Activated naive CD8-positive, alpha-beta T cell treated with anti-CD3 and anti-CD28 coated beads for 36 hours (primary cell): ENCODE data around the gene LRRC9. TPM values are rescaled to one million over a fixed set of nuclear protein-coding genes. Genes with fewer than 3 reads are reported as not detected.
A peak's percentile ranks its signal among the peaks of the same experiment; 100 is the strongest.

Experiments
- DNase-seq: peaks from one replicate; pipeline ENCODE4 v3.0.0; 2021
- H3K27ac Mint-ChIP-seq: one replicate; pipeline ENCODE4 v1.8.0; 2022; ENCODE audit warnings: mild to moderate bottlenecking, moderate library complexity, mixed read lengths
- H3K27me3 Mint-ChIP-seq: one replicate; pipeline ENCODE4 v1.8.0; 2022; ENCODE audit warnings: mild to moderate bottlenecking, mixed read lengths
- H3K36me3 Mint-ChIP-seq: one replicate; pipeline ENCODE4 v1.8.0; 2021; ENCODE audit warnings: mild to moderate bottlenecking, mixed read lengths
- H3K4me1 Mint-ChIP-seq: one replicate; pipeline ENCODE4 v1.8.0; 2021; ENCODE audit warnings: mixed read lengths
- H3K4me3 Mint-ChIP-seq: one replicate; pipeline ENCODE4 v1.8.0; 2022; ENCODE audit warnings: mild to moderate bottlenecking, moderate library complexity, mixed read lengths
- H3K9me3 Mint-ChIP-seq: one replicate; pipeline ENCODE4 v1.8.0; 2022; ENCODE audit warnings: mixed read lengths
- total RNA-seq, 2 experiments: library from RNA; stranded (reverse); gene quantifications; one replicate each; pipeline ENCODE4 v1.2.3, GENCODE V29; 2021

Gene LRRC9
- under 1 TPM; 0.56 to 0.66 TPM for total RNA-seq

DNA sequence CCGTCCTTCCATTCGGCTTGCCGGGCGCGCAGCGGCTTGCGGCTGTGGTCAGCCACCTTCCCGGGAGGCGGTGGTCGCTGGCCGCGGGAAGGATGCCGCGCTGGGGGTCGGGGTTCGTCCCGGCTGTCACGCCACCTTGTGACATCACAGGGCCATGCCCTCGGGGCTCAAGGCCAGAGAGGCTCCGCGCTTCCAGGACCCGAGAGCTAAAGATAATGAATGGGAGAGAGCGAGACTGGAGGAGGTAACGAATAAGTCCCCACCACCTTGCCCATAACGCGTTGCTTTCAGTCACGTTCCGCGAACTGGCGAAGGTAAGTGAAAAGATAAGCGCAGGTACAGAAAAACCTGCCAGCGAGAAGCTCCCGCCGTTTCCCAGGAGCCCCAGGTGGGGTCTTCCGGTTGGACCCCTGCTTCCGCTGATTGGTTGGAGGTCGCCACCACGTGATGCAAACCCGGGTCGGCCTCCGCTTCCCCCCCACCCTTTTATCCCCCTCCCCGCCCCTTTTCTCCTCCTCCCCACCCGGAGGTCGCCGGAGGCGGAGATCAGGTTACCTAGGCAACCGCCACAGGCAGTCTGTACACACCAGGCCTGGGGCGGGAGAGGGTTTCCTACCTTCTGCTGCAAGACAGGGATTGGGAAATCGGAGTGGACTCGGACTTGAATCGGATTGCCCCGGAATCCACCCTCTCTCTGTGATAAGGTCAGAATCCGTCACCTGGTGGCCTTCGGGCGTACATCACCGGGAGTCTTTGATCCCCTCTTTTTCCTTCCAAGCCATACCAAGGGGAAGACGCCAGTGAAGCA lies at the start of gene LRRC9:
Gene LRRC9, plus strand, starts transcription at position 575 of the 808 bp plus-strand sequence.
- Mint-ChIP-seq H3K27ac (peak within 1 kb of the TSS; percentile 68), H3K4me3 (peak within 1 kb of the TSS; percentile 76), H3K4me1 (peaks cover 4% of the 10 kb centered on the region), H3K9me3 (no peaks in the 10 kb centered on the region), H3K36me3 (no peaks in the 10 kb centered on the region), H3K27me3 (peaks cover 3% of the 10 kb centered on the region)
- DNase-seq: peak; percentile 28

DNA sequence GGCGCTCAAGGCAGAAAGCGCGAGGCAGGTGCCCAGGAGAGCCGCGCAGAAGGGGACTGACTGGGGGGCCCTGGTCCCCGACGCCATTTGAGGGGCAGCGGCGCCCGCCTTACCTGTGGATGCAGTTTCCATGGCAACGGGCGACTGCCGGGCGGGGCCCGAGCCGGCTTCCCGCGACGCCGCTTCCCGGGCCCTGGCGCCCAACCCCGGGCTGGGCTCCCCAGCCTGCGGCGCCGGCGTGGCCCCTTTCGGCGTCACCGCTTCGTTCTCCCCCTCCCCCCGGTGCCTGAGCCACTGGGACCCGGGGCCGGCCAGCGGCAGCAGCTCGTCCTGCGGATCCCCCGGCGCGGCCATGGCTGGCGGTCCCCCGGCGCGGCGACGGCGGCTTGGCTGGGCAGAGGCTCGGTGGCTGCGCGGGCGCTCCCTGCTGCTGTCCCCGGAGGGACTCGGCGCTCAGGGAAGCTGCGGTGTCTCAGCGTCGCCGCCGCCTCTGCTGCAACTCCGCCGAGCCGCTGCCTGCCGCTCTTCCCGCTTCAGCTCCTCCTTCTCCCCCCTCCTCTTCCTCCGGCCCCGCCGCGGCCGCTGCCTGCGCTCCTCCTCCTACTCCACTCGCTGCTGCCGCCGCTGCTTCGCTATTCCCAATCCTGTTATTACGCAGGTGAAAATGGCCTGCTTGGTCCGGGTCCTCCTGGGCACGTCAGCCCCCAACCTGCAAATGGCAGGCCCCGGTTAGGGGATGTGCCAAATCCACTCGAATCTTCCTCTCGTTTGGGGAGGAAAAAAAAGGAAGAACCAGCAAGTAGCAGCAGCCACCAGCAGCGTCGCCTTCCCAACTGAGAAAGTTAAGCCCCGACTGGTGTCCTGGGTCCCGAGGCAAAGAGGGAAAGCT lies 49.4 kb upstream of the LRRC9 start, which contains the start of gene RTN1:
Gene RTN1, minus strand, starts transcription at position 500 of the 889 bp plus-strand sequence. Its CDS starts 146 bp downstream, at position 354.
- Mint-ChIP-seq H3K27me3 (peaks cover 60% of the 10 kb centered on the region), H3K9me3 (no peaks in the 10 kb centered on the region), H3K4me3 (peak within 1 kb of the TSS; percentile 78), H3K36me3 (no peaks in the 10 kb centered on the region), H3K27ac (no peak within 1 kb of the TSS), H3K4me1 (peaks cover 3% of the 10 kb centered on the region)
- DNase-seq: peak; percentile 41

DNA sequence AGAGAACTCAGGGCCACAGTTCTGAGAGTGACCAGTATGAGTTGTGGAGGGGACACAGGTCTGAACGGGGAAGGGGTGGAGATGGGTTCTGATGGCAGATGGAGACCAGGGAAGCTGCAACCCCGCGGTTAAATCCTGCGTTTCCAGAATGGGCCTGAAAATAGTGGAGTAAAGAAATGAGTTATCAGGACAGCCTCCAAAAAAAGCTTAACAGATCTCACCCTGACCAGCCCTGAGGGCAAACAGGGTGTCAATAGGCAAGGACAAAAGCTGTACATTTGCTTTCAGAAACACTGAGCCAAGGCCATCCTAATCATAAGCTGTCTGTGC lies 48.8 kb upstream of the LRRC9 start:
- Mint-ChIP-seq H3K36me3 (no peaks in the 10 kb centered on the region), H3K27ac (no peak overlapping the region), H3K4me1 (peaks cover 3% of the 10 kb centered on the region)

DNA sequence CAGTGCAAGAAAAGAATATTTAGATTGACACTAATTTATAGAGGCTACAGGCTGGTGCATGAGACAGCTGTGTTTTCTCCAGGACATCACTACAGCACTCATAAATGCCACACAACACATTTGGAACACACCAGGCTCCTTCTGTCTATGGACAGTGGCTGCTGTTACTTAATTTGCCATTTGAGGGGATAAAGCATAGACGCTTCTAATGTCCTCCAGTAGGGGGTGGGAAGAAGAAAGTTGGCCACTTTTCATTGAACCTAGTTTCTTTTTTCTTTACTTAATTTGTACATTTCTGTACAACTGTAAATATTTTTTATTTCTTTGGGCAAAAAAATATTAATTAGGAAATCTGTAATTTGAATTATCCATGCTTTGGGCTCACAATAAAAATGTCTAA lies 37.0 kb upstream of the LRRC9 start:
- Mint-ChIP-seq H3K27me3 (peaks cover 40% of the 10 kb centered on the region), H3K9me3 (peaks cover 4% of the 10 kb centered on the region), H3K27ac (no peak overlapping the region), H3K4me1 (no peaks in the 10 kb centered on the region), H3K4me3 (no peak overlapping the region), H3K36me3 (peaks cover 2% of the 10 kb centered on the region)
- DNase-seq: no peak

More for the DNA sequence above, 48.8 kb upstream of the LRRC9 start:
- H3K4me3 Mint-ChIP-seq: peak overlapping the region; percentile 78
- H3K9me3 Mint-ChIP-seq: no peaks in the 10 kb centered on the region
- peaks cover 57% of the 10 kb centered on the region for H3K27me3 Mint-ChIP-seq
- no peak for DNase-seq

DNA sequence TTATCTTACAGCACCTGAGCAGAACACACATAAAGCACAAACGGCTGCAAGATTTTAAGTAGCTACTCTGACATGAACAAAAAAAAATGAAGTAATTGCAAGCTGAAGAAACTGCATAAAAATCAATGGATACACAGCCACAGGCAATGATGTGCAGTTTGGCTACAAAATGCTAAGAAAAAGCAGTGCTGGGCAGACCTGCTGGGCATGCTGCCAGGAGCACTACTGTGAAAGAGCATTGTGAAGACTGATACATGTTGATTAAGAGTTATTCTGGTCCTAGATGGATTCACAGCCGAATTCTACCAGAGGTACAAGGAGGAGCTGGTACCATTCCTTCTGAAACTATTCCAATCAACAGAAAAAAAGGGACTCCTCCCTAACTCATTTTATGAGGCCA lies 29.3 kb upstream of the LRRC9 start:
- no peak for DNase-seq
- no peaks in the 10 kb centered on the region for H3K9me3 Mint-ChIP-seq
- H3K27me3 Mint-ChIP-seq: peaks cover 13% of the 10 kb centered on the region
- no peak overlapping the region for H3K4me3 Mint-ChIP-seq
- no peak overlapping the region for H3K27ac Mint-ChIP-seq
- no peaks in the 10 kb centered on the region for H3K36me3 Mint-ChIP-seq
- H3K4me1 Mint-ChIP-seq: no peaks in the 10 kb centered on the region

DNA sequence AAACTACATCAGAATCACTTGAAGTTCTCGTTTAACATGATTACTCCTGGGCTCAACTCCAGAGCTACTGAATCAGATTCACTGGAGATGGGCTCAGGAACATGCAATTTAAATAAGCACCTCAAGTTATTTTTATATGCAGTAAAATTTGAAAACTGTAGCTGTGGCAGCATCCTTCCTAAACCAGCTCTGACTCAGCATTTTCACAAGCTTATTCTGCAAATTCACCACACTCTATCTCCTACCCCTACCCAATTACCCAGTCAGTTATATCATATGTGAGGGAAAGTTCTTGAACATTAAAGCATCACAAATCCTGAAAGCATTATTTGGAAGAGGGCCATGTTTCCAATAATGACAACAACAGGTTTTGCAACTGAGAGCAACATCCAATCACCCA lies 24.2 kb upstream of the LRRC9 start:
- Mint-ChIP-seq H3K9me3 (no peaks in the 10 kb centered on the region), H3K36me3 (no peaks in the 10 kb centered on the region), H3K4me1 (no peaks in the 10 kb centered on the region), H3K27me3 (peaks cover 22% of the 10 kb centered on the region), H3K27ac (no peak overlapping the region), H3K4me3 (no peak overlapping the region)
- no peak for DNase-seq

DNA sequence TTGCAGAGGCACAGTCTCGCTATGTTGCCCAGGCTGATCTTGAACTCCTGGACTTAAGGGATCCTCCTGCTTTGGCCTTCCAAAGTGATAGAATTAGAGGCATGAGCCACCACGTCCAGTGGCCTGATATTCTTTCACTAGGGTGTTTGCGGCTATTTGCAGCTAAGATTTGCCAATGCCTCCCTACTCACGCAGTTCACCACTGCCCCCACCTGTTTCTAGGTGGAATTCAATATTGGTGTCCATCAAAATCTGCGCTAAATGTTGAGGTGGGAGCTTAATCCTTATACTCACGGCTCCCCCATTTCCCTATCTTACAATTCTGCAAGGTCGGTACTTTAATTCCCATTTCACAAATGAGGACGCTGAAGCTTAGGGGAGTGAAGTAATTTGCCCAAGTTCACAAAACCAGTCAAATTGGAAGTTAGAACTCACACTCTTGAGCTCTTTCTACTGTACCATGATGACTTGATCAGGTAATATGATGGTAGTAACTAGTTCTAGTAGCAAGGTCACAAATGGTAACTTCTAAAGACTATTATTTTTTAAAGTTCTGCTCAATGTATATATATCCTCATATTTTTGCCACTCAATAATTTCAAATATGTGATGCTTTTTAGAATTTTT lies 22.1 kb upstream of the LRRC9 start:
- Mint-ChIP-seq H3K9me3 (peaks cover 1% of the 10 kb centered on the region), H3K4me1 (no peaks in the 10 kb centered on the region), H3K27ac (no peak overlapping the region), H3K27me3 (peaks cover 23% of the 10 kb centered on the region), H3K4me3 (no peak overlapping the region), H3K36me3 (peaks cover 1% of the 10 kb centered on the region)
- DNase-seq: peak; percentile 8

DNA sequence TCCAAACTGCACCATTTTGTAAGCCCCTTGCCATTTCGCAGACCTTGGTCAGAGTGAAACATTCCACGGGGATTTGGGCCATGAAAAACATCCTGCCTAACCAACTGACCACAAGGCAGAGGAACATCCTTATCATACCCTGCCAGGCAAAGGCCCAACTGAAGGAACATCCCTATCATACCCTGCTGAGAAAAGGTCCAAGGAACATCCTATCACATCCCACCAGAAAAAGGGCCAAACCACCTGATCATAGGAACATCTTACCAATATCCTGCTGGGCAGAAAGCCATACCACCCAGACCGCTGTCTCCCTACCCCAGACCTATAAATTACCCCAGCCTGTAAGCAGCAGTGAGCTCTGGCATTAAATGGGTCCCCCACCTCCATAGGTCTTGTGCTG lies 19.4 kb upstream of the LRRC9 start:
- no peaks in the 10 kb centered on the region for H3K4me1 Mint-ChIP-seq

DNA sequence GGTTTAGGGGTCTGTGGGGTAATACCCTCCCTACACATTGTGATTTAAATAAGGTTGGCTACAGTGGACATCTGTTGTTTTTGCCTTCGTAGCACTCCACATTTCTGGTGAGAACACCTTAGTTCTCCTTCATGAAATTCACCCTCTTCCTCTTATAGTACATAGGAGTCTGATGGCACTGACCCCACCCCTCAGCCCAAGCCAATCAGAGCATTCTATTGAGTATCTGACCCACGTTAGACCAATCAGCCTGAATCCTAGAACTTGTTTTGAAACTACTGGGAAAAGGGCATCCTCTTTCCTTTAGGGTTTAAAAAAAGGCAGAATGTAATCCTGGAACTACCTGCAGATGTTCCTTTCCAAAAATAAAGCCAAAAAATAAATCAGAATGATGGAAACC lies 15.8 kb upstream of the LRRC9 start:
- no peaks in the 10 kb centered on the region for H3K4me1 Mint-ChIP-seq
- H3K4me3 Mint-ChIP-seq: no peak overlapping the region
- H3K27ac Mint-ChIP-seq: no peak overlapping the region

More for the DNA sequence above, 19.4 kb upstream of the LRRC9 start:
- Mint-ChIP-seq H3K27ac (no peak overlapping the region), H3K36me3 (peaks cover 1% of the 10 kb centered on the region), H3K27me3 (peaks cover 23% of the 10 kb centered on the region), H3K4me3 (no peak overlapping the region), H3K9me3 (peaks cover 1% of the 10 kb centered on the region)
- DNase-seq: no peak

DNA sequence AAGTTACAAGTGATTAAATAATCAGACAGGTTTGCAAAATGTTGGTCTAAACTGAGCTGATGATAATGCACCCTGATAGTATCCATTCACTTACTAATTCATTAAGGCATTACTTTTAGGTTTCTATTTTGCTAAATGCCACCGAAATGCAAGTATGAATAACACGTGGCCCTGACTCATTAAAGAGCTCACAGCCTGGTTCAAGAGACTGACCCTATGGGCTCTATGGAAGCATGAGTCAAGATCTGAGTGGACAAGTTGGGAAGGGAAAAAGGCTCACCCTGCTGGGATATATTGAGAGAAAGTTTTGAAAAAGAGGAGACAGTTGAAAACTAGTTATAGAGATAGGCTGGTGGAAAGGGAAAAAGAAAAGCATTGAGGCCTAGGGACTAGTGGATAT lies 14.8 kb upstream of the LRRC9 start:
- no peak for DNase-seq
- Mint-ChIP-seq H3K9me3 (peaks cover 1% of the 10 kb centered on the region), H3K4me1 (no peaks in the 10 kb centered on the region), H3K27me3 (peaks cover 13% of the 10 kb centered on the region), H3K27ac (no peak overlapping the region), H3K4me3 (no peak overlapping the region), H3K36me3 (peaks cover 1% of the 10 kb centered on the region)

More for the DNA sequence above, 15.8 kb upstream of the LRRC9 start:
- Mint-ChIP-seq H3K36me3 (peaks cover 1% of the 10 kb centered on the region), H3K9me3 (peaks cover 1% of the 10 kb centered on the region), H3K27me3 (peaks cover 12% of the 10 kb centered on the region)
- DNase-seq: no peak

DNA sequence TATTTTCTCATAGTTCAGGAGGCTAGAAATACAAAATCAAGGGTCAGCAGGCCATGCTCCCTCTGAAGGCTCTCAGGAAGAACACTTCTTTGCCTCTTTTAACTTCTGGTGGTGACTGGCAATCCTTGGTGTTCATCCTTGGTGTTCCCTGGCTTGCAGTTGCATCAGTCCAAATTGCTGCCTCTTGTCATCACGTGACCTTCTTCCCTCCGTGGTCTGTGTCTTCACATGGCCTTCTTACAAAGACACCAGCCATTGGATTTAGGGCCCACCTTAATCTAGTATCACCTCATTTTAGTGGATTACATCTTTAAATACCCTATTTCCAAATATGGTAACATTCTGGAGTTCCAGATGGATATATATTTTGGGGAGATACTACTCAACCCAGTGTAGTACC lies 7.5 kb upstream of the LRRC9 start:
- H3K27me3 Mint-ChIP-seq: peaks cover 9% of the 10 kb centered on the region
- no peaks in the 10 kb centered on the region for H3K9me3 Mint-ChIP-seq
- H3K27ac Mint-ChIP-seq: no peak overlapping the region
- no peaks in the 10 kb centered on the region for H3K4me1 Mint-ChIP-seq
- no peak for DNase-seq
- no peak overlapping the region for H3K4me3 Mint-ChIP-seq
- no peaks in the 10 kb centered on the region for H3K36me3 Mint-ChIP-seq

DNA sequence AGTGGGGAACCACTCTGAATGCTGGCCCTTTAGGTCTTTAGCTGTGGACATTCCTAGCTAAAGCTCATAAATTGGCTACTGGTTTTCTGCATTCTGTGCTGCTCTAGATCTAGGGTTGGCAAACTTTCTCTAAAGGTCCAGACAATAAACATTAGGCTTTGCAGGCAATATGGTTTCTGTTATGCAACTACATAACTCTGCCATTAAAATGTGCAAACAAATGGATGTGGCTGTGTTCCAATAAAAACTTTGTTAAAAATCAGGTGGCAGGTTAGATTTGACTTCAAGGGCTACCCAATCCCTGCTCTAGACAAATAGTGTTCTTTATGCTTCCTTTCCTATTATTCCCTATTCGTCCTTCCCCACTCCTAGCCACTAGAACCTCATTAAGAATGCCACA lies 6.8 kb upstream of the LRRC9 start:
- no peak overlapping the region for H3K27ac Mint-ChIP-seq
- H3K4me3 Mint-ChIP-seq: no peak overlapping the region
- H3K27me3 Mint-ChIP-seq: peaks cover 10% of the 10 kb centered on the region
- H3K4me1 Mint-ChIP-seq: no peaks in the 10 kb centered on the region
- no peak for DNase-seq
- H3K36me3 Mint-ChIP-seq: no peaks in the 10 kb centered on the region
- H3K9me3 Mint-ChIP-seq: no peaks in the 10 kb centered on the region

DNA sequence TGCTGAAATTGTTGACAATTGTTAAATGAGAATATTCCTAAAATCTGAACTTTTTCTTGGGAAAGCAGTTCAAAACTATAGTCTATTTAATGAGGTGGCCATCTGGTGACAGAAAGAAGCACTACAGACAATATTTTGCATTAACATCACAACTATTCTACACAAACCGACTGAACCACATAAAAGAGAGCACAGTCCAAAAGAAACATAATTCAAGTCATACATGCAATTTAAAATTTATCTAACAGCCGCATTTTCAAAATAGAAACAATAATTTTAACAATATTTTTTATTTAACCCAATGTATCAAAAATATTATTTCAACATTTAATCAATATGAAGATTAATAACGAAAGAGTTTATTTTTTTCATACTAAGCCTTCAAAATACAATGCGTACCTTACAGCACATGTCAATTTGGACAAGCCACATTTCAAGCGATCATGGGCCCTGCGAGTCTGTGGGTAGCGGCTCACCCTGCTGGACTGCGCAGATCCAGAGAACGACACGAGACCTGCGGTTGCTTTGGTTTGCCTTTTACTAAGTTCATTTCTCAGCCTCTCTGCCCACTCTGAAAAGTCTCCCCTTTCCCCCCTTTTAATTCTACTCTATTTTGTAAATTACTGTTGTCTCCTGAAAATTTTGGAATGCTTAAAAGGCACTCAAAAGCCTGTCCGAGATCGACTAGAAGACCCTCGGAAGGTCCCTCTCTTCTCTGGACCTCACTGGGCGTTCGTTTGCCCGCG lies 947 bp upstream of the LRRC9 start:
- Mint-ChIP-seq H3K36me3 (no peaks in the 10 kb centered on the region), H3K4me1 (peaks cover 4% of the 10 kb centered on the region), H3K4me3 (peak overlapping the region; percentile 76), H3K9me3 (no peaks in the 10 kb centered on the region), H3K27me3 (peaks cover 3% of the 10 kb centered on the region), H3K27ac (no peak overlapping the region)
- DNase-seq: peak; percentile 29

DNA sequence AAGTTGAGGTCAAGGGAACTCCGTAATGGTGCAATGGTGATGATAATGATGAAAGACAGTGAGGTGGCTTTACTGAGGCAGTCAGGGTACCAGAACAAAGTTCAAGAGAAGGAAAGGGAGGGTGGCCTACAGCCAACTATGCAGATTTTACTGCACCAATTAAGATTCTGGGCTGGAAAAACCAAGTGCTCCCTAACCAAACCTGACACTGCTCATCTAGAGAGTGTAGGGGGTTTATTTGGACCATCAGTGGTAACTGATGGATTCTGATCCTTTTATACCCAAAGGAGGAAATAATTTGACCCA lies 387 bp downstream of the LRRC9 start:
- H3K9me3 Mint-ChIP-seq: no peaks in the 10 kb centered on the region
- no peak overlapping the region for H3K27ac Mint-ChIP-seq
- peak overlapping the region; percentile 56 for H3K4me3 Mint-ChIP-seq
- no peak for DNase-seq
- H3K4me1 Mint-ChIP-seq: peaks cover 4% of the 10 kb centered on the region
- peaks cover 3% of the 10 kb centered on the region for H3K27me3 Mint-ChIP-seq
- no peaks in the 10 kb centered on the region for H3K36me3 Mint-ChIP-seq
